ENCODE data around the gene ZCRB1.

ZCRB1 gene

GRCh38 chr12:42325326-42325652 is 605 bp downstream of the ZCRB1 start:
- Histone ChIP-seq H3K36me3 (ENCODE audit: insufficient read depth, low read depth, low read length) (peaks cover 28% of the 10 kb centered on the region), H3K4me3 (ENCODE audit: low read length) (peak overlapping the region; percentile 97), H3K9ac (ENCODE audit: low read depth, low read length) (peak overlapping the region; percentile 96), H3K27me3 (ENCODE audit: insufficient read depth, low read length) (no peaks in the 10 kb centered on the region), H3K9me3 (ENCODE audit: insufficient read depth, low read depth, low read length) (no peaks in the 10 kb centered on the region), H3K27ac (ENCODE audit: low read length) (peak overlapping the region; percentile 34), H3K4me1 (ENCODE audit: insufficient read depth, low read length) (peaks cover 13% of the 10 kb centered on the region; the same call in 1 of the 2 replicates)

- H3K9ac ChIP-seq (ENCODE audit: low read depth, low read length), result no peak overlapping the region
- no peaks in the 10 kb centered on the region for H3K27me3 ChIP-seq (ENCODE audit: insufficient read depth, low read length)
- no peak overlapping the region for H3K27ac ChIP-seq (ENCODE audit: low read length)
- peaks cover 28% of the 10 kb centered on the region for H3K36me3 ChIP-seq (ENCODE audit: insufficient read depth, low read depth, low read length)
- H3K9me3 ChIP-seq (ENCODE audit: insufficient read depth, low read depth, low read length), result no peaks in the 10 kb centered on the region
- H3K4me1 ChIP-seq (ENCODE audit: insufficient read depth, low read length), result peaks cover 13% of the 10 kb centered on the region; the same call in 1 of the 2 replicates
- no peak overlapping the region for H3K4me3 ChIP-seq (ENCODE audit: low read length)
These were observed 2.0 kb downstream of the ZCRB1 start for GRCh38 chr12:42323856-42324255.

GRCh38 chr12:42322567-42322966 is 3.3 kb downstream of the ZCRB1 start:
- Histone ChIP-seq H3K4me3 (ENCODE audit: low read length) (no peak overlapping the region), H3K27me3 (ENCODE audit: insufficient read depth, low read length) (no peaks in the 10 kb centered on the region), H3K27ac (ENCODE audit: low read length) (no peak overlapping the region), H3K9me3 (ENCODE audit: insufficient read depth, low read depth, low read length) (no peaks in the 10 kb centered on the region), H3K36me3 (ENCODE audit: insufficient read depth, low read depth, low read length) (peaks cover 28% of the 10 kb centered on the region), H3K9ac (ENCODE audit: low read depth, low read length) (no peak overlapping the region), H3K4me1 (ENCODE audit: insufficient read depth, low read length) (peaks cover 13% of the 10 kb centered on the region; the same call in 1 of the 2 replicates)

GRCh38 chr12:42320796-42321195 is 5.1 kb downstream of the ZCRB1 start:
- Histone ChIP-seq H3K27ac (ENCODE audit: low read length) (no peak overlapping the region), H3K36me3 (ENCODE audit: insufficient read depth, low read depth, low read length) (peaks cover 41% of the 10 kb centered on the region), H3K4me3 (ENCODE audit: low read length) (no peak overlapping the region), H3K4me1 (ENCODE audit: insufficient read depth, low read length) (peaks cover 6% of the 10 kb centered on the region; the same call in 1 of the 2 replicates), H3K9me3 (ENCODE audit: insufficient read depth, low read depth, low read length) (no peaks in the 10 kb centered on the region), H3K27me3 (ENCODE audit: insufficient read depth, low read length) (no peaks in the 10 kb centered on the region), H3K9ac (ENCODE audit: low read depth, low read length) (no peak overlapping the region)

GRCh38 chr12:42315108-42315507 is 10.8 kb downstream of the ZCRB1 start:
- no peak overlapping the region for H3K4me3 ChIP-seq (ENCODE audit: low read length)
- H3K9ac ChIP-seq (ENCODE audit: low read depth, low read length), result no peak overlapping the region
- H3K36me3 ChIP-seq (ENCODE audit: insufficient read depth, low read depth, low read length), result peaks cover 38% of the 10 kb centered on the region
- no peaks in the 10 kb centered on the region for H3K9me3 ChIP-seq (ENCODE audit: insufficient read depth, low read depth, low read length)
- H3K27ac ChIP-seq (ENCODE audit: low read length), result no peak overlapping the region
- H3K27me3 ChIP-seq (ENCODE audit: insufficient read depth, low read length), result no peaks in the 10 kb centered on the region
- H3K4me1 ChIP-seq (ENCODE audit: insufficient read depth, low read length), result no peaks in the 10 kb centered on the region

GRCh38 chr12:42309996-42310395 is 15.9 kb downstream of the ZCRB1 start:
- Histone ChIP-seq H3K27me3 (ENCODE audit: insufficient read depth, low read length) (no peaks in the 10 kb centered on the region), H3K4me3 (ENCODE audit: low read length) (no peak overlapping the region), H3K9me3 (ENCODE audit: insufficient read depth, low read depth, low read length) (no peaks in the 10 kb centered on the region), H3K9ac (ENCODE audit: low read depth, low read length) (no peak overlapping the region), H3K36me3 (ENCODE audit: insufficient read depth, low read depth, low read length) (peaks cover 17% of the 10 kb centered on the region), H3K27ac (ENCODE audit: low read length) (no peak overlapping the region), H3K4me1 (ENCODE audit: insufficient read depth, low read length) (no peaks in the 10 kb centered on the region)

- Histone ChIP-seq H3K27ac (ENCODE audit: low read length) (no peak overlapping the region), H3K36me3 (ENCODE audit: insufficient read depth, low read depth, low read length) (peaks cover 9% of the 10 kb centered on the region), H3K4me1 (ENCODE audit: insufficient read depth, low read length) (no peaks in the 10 kb centered on the region), H3K9ac (ENCODE audit: low read depth, low read length) (no peak overlapping the region), H3K27me3 (ENCODE audit: insufficient read depth, low read length) (no peaks in the 10 kb centered on the region), H3K4me3 (ENCODE audit: low read length) (no peak overlapping the region), H3K9me3 (ENCODE audit: insufficient read depth, low read depth, low read length) (no peaks in the 10 kb centered on the region)
These were observed 17.5 kb downstream of the ZCRB1 start for GRCh38 chr12:42308390-42308789.

GRCh38 chr12:42306297-42306696 is 19.6 kb downstream of the ZCRB1 start:
- H3K9me3 ChIP-seq (ENCODE audit: insufficient read depth, low read depth, low read length), result no peaks in the 10 kb centered on the region
- no peaks in the 10 kb centered on the region for H3K27me3 ChIP-seq (ENCODE audit: insufficient read depth, low read length)
- no peak overlapping the region for H3K4me3 ChIP-seq (ENCODE audit: low read length)
- no peaks in the 10 kb centered on the region for H3K4me1 ChIP-seq (ENCODE audit: insufficient read depth, low read length)
- no peak overlapping the region for H3K9ac ChIP-seq (ENCODE audit: low read depth, low read length)
- no peak overlapping the region for H3K27ac ChIP-seq (ENCODE audit: low read length)
- H3K36me3 ChIP-seq (ENCODE audit: insufficient read depth, low read depth, low read length), result no peaks in the 10 kb centered on the region

- H3K36me3 ChIP-seq (ENCODE audit: insufficient read depth, low read depth, low read length), result no peaks in the 10 kb centered on the region
- no peak overlapping the region for H3K4me3 ChIP-seq (ENCODE audit: low read length)
- no peaks in the 10 kb centered on the region for H3K4me1 ChIP-seq (ENCODE audit: insufficient read depth, low read length)
- no peak overlapping the region for H3K9ac ChIP-seq (ENCODE audit: low read depth, low read length)
- no peaks in the 10 kb centered on the region for H3K27me3 ChIP-seq (ENCODE audit: insufficient read depth, low read length)
- H3K9me3 ChIP-seq (ENCODE audit: insufficient read depth, low read depth, low read length), result peaks cover 3% of the 10 kb centered on the region
- H3K27ac ChIP-seq (ENCODE audit: low read length), result no peak overlapping the region
These were observed 26.2 kb downstream of the ZCRB1 start for GRCh38 chr12:42299392-42300308.

GRCh38 chr12:42298887-42299286 is 27.0 kb downstream of the ZCRB1 start:
- Histone ChIP-seq H3K4me1 (ENCODE audit: insufficient read depth, low read length) (no peaks in the 10 kb centered on the region), H3K36me3 (ENCODE audit: insufficient read depth, low read depth, low read length) (no peaks in the 10 kb centered on the region), H3K9me3 (ENCODE audit: insufficient read depth, low read depth, low read length) (peaks cover 3% of the 10 kb centered on the region), H3K27me3 (ENCODE audit: insufficient read depth, low read length) (no peaks in the 10 kb centered on the region), H3K4me3 (ENCODE audit: low read length) (no peak overlapping the region), H3K9ac (ENCODE audit: low read depth, low read length) (no peak overlapping the region), H3K27ac (ENCODE audit: low read length) (no peak overlapping the region)

- Histone ChIP-seq H3K4me3 (ENCODE audit: low read length) (no peak overlapping the region), H3K36me3 (ENCODE audit: insufficient read depth, low read depth, low read length) (no peaks in the 10 kb centered on the region), H3K9me3 (ENCODE audit: insufficient read depth, low read depth, low read length) (peaks cover 3% of the 10 kb centered on the region), H3K27me3 (ENCODE audit: insufficient read depth, low read length) (no peaks in the 10 kb centered on the region), H3K4me1 (ENCODE audit: insufficient read depth, low read length) (no peaks in the 10 kb centered on the region), H3K27ac (ENCODE audit: low read length) (no peak overlapping the region), H3K9ac (ENCODE audit: low read depth, low read length) (no peak overlapping the region)
These were observed 29.3 kb downstream of the ZCRB1 start for GRCh38 chr12:42296503-42297109.

GRCh38 chr12:42291680-42292079 is 34.2 kb downstream of the ZCRB1 start:
- no peaks in the 10 kb centered on the region for H3K27me3 ChIP-seq (ENCODE audit: insufficient read depth, low read length)
- peaks cover 2% of the 10 kb centered on the region for H3K9me3 ChIP-seq (ENCODE audit: insufficient read depth, low read depth, low read length)
- no peak overlapping the region for H3K27ac ChIP-seq (ENCODE audit: low read length)
- no peaks in the 10 kb centered on the region for H3K4me1 ChIP-seq (ENCODE audit: insufficient read depth, low read length)
- no peak overlapping the region for H3K9ac ChIP-seq (ENCODE audit: low read depth, low read length)
- H3K4me3 ChIP-seq (ENCODE audit: low read length), result no peak overlapping the region
- no peaks in the 10 kb centered on the region for H3K36me3 ChIP-seq (ENCODE audit: insufficient read depth, low read depth, low read length)
